Astrocyte (in vitro differentiated cells and primary cell): ENCODE measurements around the gene MYO1B.

Experiments used
- EZH2 ChIP-seq: IDR thresholded peaks from 2 replicates; pipeline ENCODE4 v1.6.1; 2012; ENCODE audit warnings: mild to moderate bottlenecking, low read length, inconsistent platforms; ENCODE audit not compliant: insufficient read depth
- TF ChIP-seq, protein P1 (sequence below): IDR thresholded peaks from 2 replicates; pipeline ENCODE4 v1.5.1; 2011; ENCODE audit warnings: low read depth, mild to moderate bottlenecking, inconsistent platforms, low read length, moderate library complexity; ENCODE audit not compliant: insufficient read depth

DNA sequence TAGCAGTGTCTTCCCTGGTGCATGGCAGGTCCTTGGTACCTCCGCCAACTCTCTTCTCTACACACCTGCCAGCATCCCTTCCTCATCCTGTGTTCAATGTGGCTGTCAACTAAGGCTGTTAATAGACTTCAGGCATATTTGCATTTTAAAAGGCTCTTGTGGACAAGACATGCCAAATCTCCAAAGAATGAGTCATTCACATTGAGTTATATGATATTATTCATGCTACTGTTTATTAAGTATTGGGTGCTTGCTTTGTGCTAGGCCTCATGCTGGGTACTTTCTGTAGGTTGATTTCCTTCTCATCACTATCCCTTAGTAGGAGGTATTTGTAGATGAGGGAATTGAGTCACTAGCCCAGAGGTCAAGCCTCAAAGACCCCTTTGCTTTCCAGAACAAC is 5.2 kb downstream of the MYO1B start:
- TF ChIP-seq, protein P1, sequence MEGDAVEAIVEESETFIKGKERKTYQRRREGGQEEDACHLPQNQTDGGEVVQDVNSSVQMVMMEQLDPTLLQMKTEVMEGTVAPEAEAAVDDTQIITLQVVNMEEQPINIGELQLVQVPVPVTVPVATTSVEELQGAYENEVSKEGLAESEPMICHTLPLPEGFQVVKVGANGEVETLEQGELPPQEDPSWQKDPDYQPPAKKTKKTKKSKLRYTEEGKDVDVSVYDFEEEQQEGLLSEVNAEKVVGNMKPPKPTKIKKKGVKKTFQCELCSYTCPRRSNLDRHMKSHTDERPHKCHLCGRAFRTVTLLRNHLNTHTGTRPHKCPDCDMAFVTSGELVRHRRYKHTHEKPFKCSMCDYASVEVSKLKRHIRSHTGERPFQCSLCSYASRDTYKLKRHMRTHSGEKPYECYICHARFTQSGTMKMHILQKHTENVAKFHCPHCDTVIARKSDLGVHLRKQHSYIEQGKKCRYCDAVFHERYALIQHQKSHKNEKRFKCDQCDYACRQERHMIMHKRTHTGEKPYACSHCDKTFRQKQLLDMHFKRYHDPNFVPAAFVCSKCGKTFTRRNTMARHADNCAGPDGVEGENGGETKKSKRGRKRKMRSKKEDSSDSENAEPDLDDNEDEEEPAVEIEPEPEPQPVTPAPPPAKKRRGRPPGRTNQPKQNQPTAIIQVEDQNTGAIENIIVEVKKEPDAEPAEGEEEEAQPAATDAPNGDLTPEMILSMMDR = no peak
- TF ChIP-seq EZH2 = no peak
